Ishikawa (cell line): ENCODE results near the gene PPP6R3.

Source experiments
- CEBPB ChIP-seq: IDR thresholded peaks from 2 replicates; pipeline ENCODE4 v1.6.1; 2012
- CREB1 ChIP-seq: IDR thresholded peaks from 2 replicates; pipeline ENCODE4 v1.6.1; 2012; ENCODE audit warnings: low read depth
- EGR1 ChIP-seq: IDR thresholded peaks from 2 replicates; pipeline ENCODE4 v1.6.1; 2012
- EP300 ChIP-seq: IDR thresholded peaks from 2 replicates; pipeline ENCODE4 v1.6.1; 2012; ENCODE audit warnings: borderline replicate concordance
- FOXM1 ChIP-seq: IDR thresholded peaks from 2 replicates; pipeline ENCODE4 v1.6.1; 2012; ENCODE audit warnings: low read depth, borderline replicate concordance
- MAX ChIP-seq: IDR thresholded peaks from 2 replicates; pipeline ENCODE4 v1.6.1; 2012
- NFIC ChIP-seq: IDR thresholded peaks from 2 replicates; pipeline ENCODE4 v1.6.1; 2012
- RAD21 ChIP-seq: IDR thresholded peaks from 2 replicates; pipeline ENCODE4 v1.6.1; 2012; ENCODE audit warnings: low read depth
- REST ChIP-seq: IDR thresholded peaks from 2 replicates; pipeline ENCODE4 v1.6.1; 2012; ENCODE audit warnings: low read depth, mild to moderate bottlenecking
- TAF1 ChIP-seq: IDR thresholded peaks from 2 replicates; pipeline ENCODE4 v1.6.1; 2012; ENCODE audit warnings: low read depth, mild to moderate bottlenecking
- TCF12 ChIP-seq: IDR thresholded peaks from 2 replicates; pipeline ENCODE4 v1.6.1; 2012; ENCODE audit warnings: low read depth
- TEAD4 ChIP-seq: IDR thresholded peaks from 2 replicates; pipeline ENCODE4 v1.6.1; 2012
- USF1 ChIP-seq: IDR thresholded peaks from 2 replicates; pipeline ENCODE4 v1.6.1; 2012
- YY1 ChIP-seq: IDR thresholded peaks from 2 replicates; pipeline ENCODE4 v1.6.1; 2012; ENCODE audit warnings: low read depth
- ZBTB7A ChIP-seq: IDR thresholded peaks from 2 replicates; pipeline ENCODE4 v1.6.1; 2012; ENCODE audit warnings: low read depth

Gene PPP6R3

GRCh38 chr11:68664141-68664540, 203.6 kb downstream of the PPP6R3 start:
- no peak for TF ChIP-seq MAX
- no peak for TF ChIP-seq FOXM1
- no peak for TF ChIP-seq TAF1
- TF ChIP-seq TCF12: no peak
- no peak for TF ChIP-seq REST
- TF ChIP-seq NFIC: no peak
- no peak for TF ChIP-seq TEAD4
- no peak for TF ChIP-seq RAD21
- TF ChIP-seq ZBTB7A: no peak
- no peak for TF ChIP-seq EP300
- TF ChIP-seq EGR1: no peak
- no peak for TF ChIP-seq YY1
- TF ChIP-seq CREB1: no peak
- no peak for TF ChIP-seq USF1
- no peak for TF ChIP-seq CEBPB

- TF ChIP-seq EGR1: no peak
- TF ChIP-seq TEAD4: no peak
- no peak for TF ChIP-seq MAX
- TF ChIP-seq TAF1: no peak
- TF ChIP-seq RAD21: no peak
- no peak for TF ChIP-seq NFIC
- no peak for TF ChIP-seq TCF12
- TF ChIP-seq ZBTB7A: no peak
- no peak for TF ChIP-seq REST
- no peak for TF ChIP-seq CREB1
- no peak for TF ChIP-seq FOXM1
Measured at GRCh38 chr11:68664906-68665305, 204.4 kb downstream of the PPP6R3 start.
